ENCODE data around the gene SMYD3. TPM values are rescaled to one million over a fixed set of nuclear protein-coding genes. Genes with fewer than 3 reads are reported as not detected.
"Not testable (repeated sequence)": the region's sequence is repeated elsewhere in the genome, so short reads cannot be mapped to it uniquely, and the experiment has no call there.

Gene SMYD3
- total and polyA plus RNA-seq, 5 donors, result 6.8 to 11.6 (median 9.9) TPM

DNA sequence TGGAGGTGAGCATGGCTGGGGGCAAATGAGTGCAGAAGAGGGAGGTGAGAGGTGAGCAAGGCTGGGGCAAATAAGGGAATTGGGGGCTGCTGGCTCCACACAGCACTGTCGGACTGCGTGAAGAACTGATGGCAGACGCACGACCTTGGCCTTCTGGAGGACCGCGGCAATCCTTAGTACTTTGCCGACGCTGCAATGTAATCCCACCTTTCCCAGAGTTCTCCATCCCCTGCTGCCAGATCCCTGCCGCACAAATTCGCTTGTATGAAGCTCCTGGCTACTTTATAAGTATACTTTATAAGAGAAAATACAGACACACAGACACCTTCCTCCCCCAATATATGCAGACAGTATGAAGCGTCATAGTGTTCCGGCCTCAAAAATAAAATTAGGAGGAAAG lies 472.4 kb downstream of the SMYD3 start:
- H3K4me3 ChIP-seq (ENCODE audit: low read length), result no peak overlapping the region
- peaks cover 4% of the 10 kb centered on the region for H3K4me1 ChIP-seq (ENCODE audit: control insufficient read depth, insufficient read depth, low read length)
- DNase-seq, result no peak
- H3K27ac ChIP-seq (ENCODE audit: low read length), result no peak overlapping the region
- ATAC-seq, result no peak
- WGBS, result 90% methylated on average over 12 of the region's 12 CpGs
- no peaks in the 10 kb centered on the region for H3K9me3 ChIP-seq (ENCODE audit: control insufficient read depth, low read length)
- intact Hi-C loops (cut with DNase I), result no loop called here
- no peaks in the 10 kb centered on the region for H3K27me3 ChIP-seq (ENCODE audit: control insufficient read depth, insufficient read depth)

DNA sequence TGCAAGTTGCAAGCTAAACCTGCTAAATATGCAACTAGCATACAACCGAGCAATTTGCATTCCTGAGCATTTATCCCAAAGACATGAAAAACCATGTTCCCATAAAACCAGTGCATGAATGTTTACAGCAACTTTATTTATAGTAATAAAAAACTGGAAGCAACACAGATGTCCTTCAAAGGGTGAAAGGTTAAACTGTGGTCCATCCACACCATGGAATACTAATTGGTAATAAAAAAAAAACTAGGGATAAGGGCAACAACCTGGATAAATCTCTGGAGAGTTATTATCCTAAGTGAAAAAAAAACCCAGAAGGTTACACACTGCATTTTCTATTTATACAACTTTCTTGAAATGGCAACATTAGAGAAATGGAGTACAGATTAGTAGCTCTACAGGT lies 474.1 kb downstream of the SMYD3 start:
- Histone ChIP-seq H3K4me1 (ENCODE audit: control insufficient read depth, insufficient read depth, low read length) (peaks cover 4% of the 10 kb centered on the region), H3K27me3 (ENCODE audit: control insufficient read depth, insufficient read depth) (no peaks in the 10 kb centered on the region), H3K27ac (ENCODE audit: low read length) (no peak overlapping the region), H3K4me3 (ENCODE audit: low read length) (no peak overlapping the region), H3K9me3 (ENCODE audit: control insufficient read depth, low read length) (no peaks in the 10 kb centered on the region)
- intact Hi-C loops (cut with DNase I), result no loop called here
- no peak for ATAC-seq
- DNase-seq, result no peak
- 91% methylated on average over 1 of the region's 1 CpG for WGBS

DNA sequence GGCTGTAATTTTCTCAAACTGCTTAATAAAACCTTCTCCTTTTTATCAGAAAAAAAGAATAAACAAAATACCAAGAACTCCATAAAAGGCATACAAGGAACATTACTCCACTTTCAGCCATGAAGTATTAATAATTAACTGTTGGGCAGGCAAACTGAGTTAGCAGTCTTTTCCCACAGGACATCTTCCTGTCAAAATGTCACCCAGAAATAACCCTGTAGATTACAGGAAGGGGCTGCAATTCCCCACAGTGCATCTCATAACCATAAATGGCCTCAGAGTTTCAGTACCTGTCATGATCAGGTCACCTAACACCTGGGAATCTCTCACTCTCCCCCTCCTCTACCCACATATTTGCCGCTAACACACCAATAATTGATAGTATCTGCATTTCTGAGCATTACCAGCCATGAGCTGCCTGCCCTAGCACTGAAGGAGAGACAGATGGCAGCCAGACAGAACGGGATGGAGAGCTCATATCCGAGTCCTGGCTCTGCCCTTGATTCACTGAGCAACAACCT lies 475.0 kb downstream of the SMYD3 start:
- WGBS, result 47% methylated on average over 3 of the region's 3 CpGs
- intact Hi-C loops (cut with DNase I), result no loop called here
- no peaks in the 10 kb centered on the region for H3K9me3 ChIP-seq (ENCODE audit: control insufficient read depth, low read length)
- no peaks in the 10 kb centered on the region for H3K27me3 ChIP-seq (ENCODE audit: control insufficient read depth, insufficient read depth)
- ATAC-seq (no peak), DNase-seq (no peak)
- peaks cover 4% of the 10 kb centered on the region for H3K4me1 ChIP-seq (ENCODE audit: control insufficient read depth, insufficient read depth, low read length)
- H3K4me3 ChIP-seq (ENCODE audit: low read length), result no peak overlapping the region
- no peak overlapping the region for H3K27ac ChIP-seq (ENCODE audit: low read length)

GRCh38 chr1:246029616-246030015 lies 477.5 kb downstream of the SMYD3 start:
- Histone ChIP-seq H3K4me1 (ENCODE audit: control insufficient read depth, insufficient read depth, low read length) (peaks cover 4% of the 10 kb centered on the region), H3K4me3 (ENCODE audit: low read length) (no peak overlapping the region), H3K27me3 (ENCODE audit: control insufficient read depth, insufficient read depth) (no peaks in the 10 kb centered on the region), H3K27ac (ENCODE audit: low read length) (no peak overlapping the region), H3K9me3 (ENCODE audit: control insufficient read depth, low read length) (no peaks in the 10 kb centered on the region)
- 75% methylated on average over 1 of the region's 1 CpG for WGBS
- ATAC-seq (no peak), DNase-seq (no peak)
- intact Hi-C loops (cut with DNase I), result no loop called here

DNA sequence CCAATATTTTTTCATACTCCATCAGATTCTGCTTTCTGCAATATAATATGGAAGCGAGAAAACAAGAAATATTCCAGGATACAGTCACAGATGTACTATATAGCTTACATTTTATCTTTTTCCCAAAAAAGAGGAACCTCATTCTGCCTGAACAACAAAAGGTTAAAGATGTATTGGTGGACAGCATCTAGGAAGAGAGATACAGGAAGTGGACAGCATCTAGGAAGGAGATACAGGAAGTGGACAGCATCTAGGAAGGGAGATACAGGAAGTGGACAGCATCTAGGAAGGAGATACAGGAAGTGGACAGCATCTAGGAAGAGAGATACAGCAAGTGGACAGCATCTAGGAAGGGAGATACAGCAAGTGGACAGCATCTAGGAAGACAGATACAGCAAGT lies 483.0 kb downstream of the SMYD3 start:
- intact Hi-C loops (cut with DNase I); H3K27me3 ChIP-seq (ENCODE audit: control insufficient read depth, insufficient read depth); H3K9me3 ChIP-seq (ENCODE audit: control insufficient read depth, low read length); DNase-seq; H3K4me3 ChIP-seq (ENCODE audit: low read length); H3K27ac ChIP-seq (ENCODE audit: low read length); H3K4me1 ChIP-seq (ENCODE audit: control insufficient read depth, insufficient read depth, low read length); ATAC-seq: not testable (repeated sequence)
- 96% methylated on average over 1 of the region's 1 CpG for WGBS

- no peaks in the 10 kb centered on the region for H3K27me3 ChIP-seq (ENCODE audit: control insufficient read depth, insufficient read depth)
- H3K9me3 ChIP-seq (ENCODE audit: control insufficient read depth, low read length), result no peaks in the 10 kb centered on the region
- H3K4me1 ChIP-seq (ENCODE audit: control insufficient read depth, insufficient read depth, low read length), result no peaks in the 10 kb centered on the region
- H3K27ac ChIP-seq (ENCODE audit: low read length), result no peak overlapping the region
- no peak for DNase-seq
- intact Hi-C loops (cut with DNase I), result no loop called here
- 79% methylated on average over 6 of the region's 6 CpGs for WGBS
- H3K4me3 ChIP-seq (ENCODE audit: low read length), result no peak overlapping the region
- ATAC-seq, result no peak
These were observed 486.7 kb downstream of the SMYD3 start for GRCh38 chr1:246020211-246020954.

- 74% methylated on average over 4 of the region's 4 CpGs for WGBS
- DNase-seq (no peak), ATAC-seq (no peak)
- no peak overlapping the region for H3K27ac ChIP-seq (ENCODE audit: low read length)
- no peaks in the 10 kb centered on the region for H3K27me3 ChIP-seq (ENCODE audit: control insufficient read depth, insufficient read depth)
- intact Hi-C loops (cut with DNase I), result loop anchor here in 1 of 4 donors (10.0 kb wide), 1 partner anchor 427 kb away; no protein-coding TSS in a partner anchor
- no peaks in the 10 kb centered on the region for H3K4me1 ChIP-seq (ENCODE audit: control insufficient read depth, insufficient read depth, low read length)
- no peaks in the 10 kb centered on the region for H3K9me3 ChIP-seq (ENCODE audit: control insufficient read depth, low read length)
- H3K4me3 ChIP-seq (ENCODE audit: low read length), result no peak overlapping the region
These were observed 488.9 kb downstream of the SMYD3 start for GRCh38 chr1:246018146-246018545.

DNA sequence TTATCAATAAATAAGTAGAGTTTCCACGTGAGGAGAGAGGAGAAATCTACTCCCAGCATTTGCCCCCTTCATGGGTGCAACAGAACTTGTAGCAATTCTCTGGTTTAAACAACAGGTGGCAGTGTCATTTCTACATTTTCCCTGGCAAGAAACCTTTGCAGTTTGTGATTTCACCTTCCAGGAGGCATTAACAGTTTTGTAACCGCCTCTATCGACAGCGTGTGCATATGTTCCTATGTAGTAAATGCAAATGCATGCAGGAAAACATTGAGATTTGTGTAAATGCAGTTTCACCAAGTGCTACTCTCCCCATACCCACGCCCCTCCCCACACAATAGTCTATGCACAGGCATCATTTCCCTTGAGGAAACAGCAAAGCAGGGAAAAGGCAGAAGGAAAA lies 494.7 kb downstream of the SMYD3 start:
- no peak for ATAC-seq
- intact Hi-C loops (cut with DNase I), result loop anchor here in 3 of 4 donors (5.0 to 10.0 kb wide), 2 partner anchors 432 to 435 kb away; no protein-coding TSS in a partner anchor
- WGBS, result 15% methylated on average over 5 of the region's 5 CpGs

DNA sequence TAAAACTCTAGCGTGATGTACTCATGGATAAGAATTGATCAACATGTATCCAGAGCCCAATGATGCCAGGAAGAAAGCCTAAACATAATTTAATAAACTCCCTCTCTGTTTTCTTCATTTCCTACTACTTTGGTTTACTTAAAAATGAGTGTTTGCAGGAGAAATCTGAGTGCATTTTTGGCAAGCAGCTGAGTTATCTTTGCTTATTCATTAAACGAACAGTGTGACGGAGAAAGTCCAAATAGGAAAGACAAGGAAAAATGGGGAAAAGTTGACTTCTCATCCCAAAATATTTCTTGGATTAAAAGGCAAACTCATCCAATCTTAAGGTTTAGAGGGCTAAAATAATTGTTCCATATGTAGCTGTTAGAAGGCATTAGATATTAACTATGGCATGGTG lies 496.7 kb downstream of the SMYD3 start:
- ATAC-seq, result no peak
- intact Hi-C loops (cut with DNase I), result loop anchor here in 3 of 4 donors (5.0 to 10.0 kb wide), 2 partner anchors 434 to 437 kb away; no protein-coding TSS in a partner anchor
- Histone ChIP-seq H3K27ac (ENCODE audit: low read length) (no peak overlapping the region), H3K4me1 (ENCODE audit: control insufficient read depth, insufficient read depth, low read length) (no peaks in the 10 kb centered on the region), H3K4me3 (ENCODE audit: low read length) (no peak overlapping the region), H3K27me3 (ENCODE audit: control insufficient read depth, insufficient read depth) (no peaks in the 10 kb centered on the region), H3K9me3 (ENCODE audit: control insufficient read depth, low read length) (no peaks in the 10 kb centered on the region)
- 88% methylated on average over 3 of the region's 3 CpGs for WGBS
- no peak for DNase-seq

More for the DNA sequence above, 494.7 kb downstream of the SMYD3 start:
- Histone ChIP-seq H3K4me3 (ENCODE audit: low read length) (no peak overlapping the region), H3K27ac (ENCODE audit: low read length) (no peak overlapping the region), H3K27me3 (ENCODE audit: control insufficient read depth, insufficient read depth) (no peaks in the 10 kb centered on the region), H3K9me3 (ENCODE audit: control insufficient read depth, low read length) (no peaks in the 10 kb centered on the region), H3K4me1 (ENCODE audit: control insufficient read depth, insufficient read depth, low read length) (no peaks in the 10 kb centered on the region)
- DNase-seq, result no peak

GRCh38 chr1:246008363-246008831 lies 498.7 kb downstream of the SMYD3 start:
- DNase-seq, result no peak
- Histone ChIP-seq H3K4me1 (ENCODE audit: control insufficient read depth, insufficient read depth, low read length) (no peaks in the 10 kb centered on the region), H3K4me3 (ENCODE audit: low read length) (no peak overlapping the region), H3K9me3 (ENCODE audit: control insufficient read depth, low read length) (no peaks in the 10 kb centered on the region), H3K27me3 (ENCODE audit: control insufficient read depth, insufficient read depth) (no peaks in the 10 kb centered on the region), H3K27ac (ENCODE audit: low read length) (no peak overlapping the region)
- intact Hi-C loops (cut with DNase I), result loop anchor here in 2 of 4 donors (10.0 kb wide), 2 partner anchors 174 to 184 kb away; no protein-coding TSS in a partner anchor
- WGBS, result 82% methylated on average over 10 of the region's 10 CpGs
- no peak for ATAC-seq

DNA sequence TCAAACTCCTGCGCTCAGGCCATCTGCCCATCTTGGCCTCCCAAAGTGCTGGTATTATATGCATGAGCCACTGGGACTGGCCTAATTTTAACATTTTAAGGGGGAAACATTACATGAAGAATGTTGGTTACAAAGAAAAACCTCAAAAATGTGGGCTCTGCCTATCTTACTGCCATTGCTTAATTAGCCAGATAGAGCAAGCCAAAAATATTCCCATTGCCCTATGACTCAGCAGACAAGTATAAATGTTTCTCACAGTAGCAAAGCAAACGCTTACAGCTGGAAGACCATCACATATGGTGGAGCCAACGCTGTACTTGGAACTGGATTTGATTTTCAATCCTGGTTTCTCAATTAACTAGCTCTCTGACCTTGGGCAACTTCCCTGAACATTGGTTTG lies 502.0 kb downstream of the SMYD3 start:
- Histone ChIP-seq H3K4me1 (ENCODE audit: control insufficient read depth, insufficient read depth, low read length) (no peaks in the 10 kb centered on the region), H3K27ac (ENCODE audit: low read length) (no peak overlapping the region), H3K9me3 (ENCODE audit: control insufficient read depth, low read length) (no peaks in the 10 kb centered on the region), H3K4me3 (ENCODE audit: low read length) (no peak overlapping the region), H3K27me3 (ENCODE audit: control insufficient read depth, insufficient read depth) (no peaks in the 10 kb centered on the region)
- DNase-seq, result no peak
- 58% methylated on average over 3 of the region's 3 CpGs for WGBS
- intact Hi-C loops (cut with DNase I), result loop anchor here in 2 of 4 donors (10.0 kb wide), 2 partner anchors 170 to 180 kb away; no protein-coding TSS in a partner anchor
- peak; percentile 75 to 79 for ATAC-seq
